Effector memory CD8-positive, alpha-beta T cell (primary cell): ENCODE measurements around the gene MYO1F.

Source experiments
- ATAC-seq: fragments of 150-1000 bp; cut with Tn5 transposase; replicated peaks from 2 replicates; pipeline ENCODE4 v1.10.0; 2021; ENCODE audit warnings: mild to moderate bottlenecking, moderate library complexity
- DNase-seq, 3 experiments: peaks; one replicate each; pipeline ENCODE4 v3.0.0; 2021
- H3K27ac Mint-ChIP-seq, 2 donors: one replicate each; pipeline ENCODE4 v1.8.0; 2022; ENCODE audit warnings: mild to moderate bottlenecking in 2 of 2, mixed read lengths in 2 of 2, moderate library complexity in 2 of 2
- H3K27me3 Mint-ChIP-seq, 2 donors: one replicate each; pipeline ENCODE4 v1.8.0; 2022; ENCODE audit warnings: mixed read lengths in 2 of 2
- H3K36me3 Mint-ChIP-seq: one replicate; pipeline ENCODE4 v1.8.0; 2022; ENCODE audit warnings: mild to moderate bottlenecking, moderate library complexity, mixed read lengths; ENCODE audit not compliant: insufficient read depth
- H3K4me1 Mint-ChIP-seq, 2 donors: one replicate each; pipeline ENCODE4 v1.8.0; 2022; ENCODE audit warnings: low read depth in 2 of 2, mixed read lengths in 2 of 2
- H3K4me3 Mint-ChIP-seq, 2 donors: one replicate each; pipeline ENCODE4 v1.8.0; 2022; ENCODE audit warnings: mild to moderate bottlenecking in 2 of 2, mixed read lengths in 2 of 2, moderate library complexity in 2 of 2
- H3K9me3 Mint-ChIP-seq, 2 donors: one replicate each; pipeline ENCODE4 v1.8.0; 2022; ENCODE audit warnings: mixed read lengths in 2 of 2

MYO1F gene

DNA sequence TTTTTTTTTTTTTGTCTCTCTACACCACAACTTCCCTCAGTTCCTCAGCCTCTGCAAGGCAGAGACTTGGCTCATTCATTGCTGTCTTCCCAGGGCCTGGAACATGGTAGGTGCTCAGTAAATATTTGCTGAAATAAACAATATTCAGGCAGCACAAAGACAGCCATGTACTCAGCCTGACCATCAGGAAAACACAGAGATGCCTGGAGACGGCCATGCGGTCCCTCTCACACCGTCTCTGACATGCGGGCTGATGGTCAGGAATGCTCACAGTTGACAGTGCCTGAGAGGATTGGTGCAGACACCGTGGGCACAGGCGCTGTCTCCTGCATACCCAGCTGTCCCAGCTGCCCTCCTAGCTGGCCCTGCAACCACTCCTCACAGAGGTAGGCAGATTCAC is 75.7 kb downstream of the MYO1F start:
- no peak for DNase-seq
- Mint-ChIP-seq H3K4me1 (peaks cover 10 to 22% of the 10 kb centered on the region in 2 donors), H3K4me3 (peak overlapping the region in 1 of 2 donors; percentile 58), H3K27me3 (no peaks in the 10 kb centered on the region), H3K9me3 (no peaks in the 10 kb centered on the region), H3K27ac (peak overlapping the region in 1 of 2 donors; percentile 32), H3K36me3 (peaks cover 15% of the 10 kb centered on the region)
- ATAC-seq = no peak

- DNase-seq (no peak), ATAC-seq (no peak)
- Mint-ChIP-seq H3K4me3 (no peak overlapping the region), H3K27me3 (no peaks in the 10 kb centered on the region), H3K27ac (peak overlapping the region in 1 of 2 donors; percentile 57), H3K36me3 (peaks cover 11% of the 10 kb centered on the region), H3K9me3 (no peaks in the 10 kb centered on the region), H3K4me1 (peaks cover 2 to 14% of the 10 kb centered on the region in 2 donors)
Measured at GRCh38 chr19:8500158-8500557, 77.1 kb downstream of the MYO1F start.

DNA sequence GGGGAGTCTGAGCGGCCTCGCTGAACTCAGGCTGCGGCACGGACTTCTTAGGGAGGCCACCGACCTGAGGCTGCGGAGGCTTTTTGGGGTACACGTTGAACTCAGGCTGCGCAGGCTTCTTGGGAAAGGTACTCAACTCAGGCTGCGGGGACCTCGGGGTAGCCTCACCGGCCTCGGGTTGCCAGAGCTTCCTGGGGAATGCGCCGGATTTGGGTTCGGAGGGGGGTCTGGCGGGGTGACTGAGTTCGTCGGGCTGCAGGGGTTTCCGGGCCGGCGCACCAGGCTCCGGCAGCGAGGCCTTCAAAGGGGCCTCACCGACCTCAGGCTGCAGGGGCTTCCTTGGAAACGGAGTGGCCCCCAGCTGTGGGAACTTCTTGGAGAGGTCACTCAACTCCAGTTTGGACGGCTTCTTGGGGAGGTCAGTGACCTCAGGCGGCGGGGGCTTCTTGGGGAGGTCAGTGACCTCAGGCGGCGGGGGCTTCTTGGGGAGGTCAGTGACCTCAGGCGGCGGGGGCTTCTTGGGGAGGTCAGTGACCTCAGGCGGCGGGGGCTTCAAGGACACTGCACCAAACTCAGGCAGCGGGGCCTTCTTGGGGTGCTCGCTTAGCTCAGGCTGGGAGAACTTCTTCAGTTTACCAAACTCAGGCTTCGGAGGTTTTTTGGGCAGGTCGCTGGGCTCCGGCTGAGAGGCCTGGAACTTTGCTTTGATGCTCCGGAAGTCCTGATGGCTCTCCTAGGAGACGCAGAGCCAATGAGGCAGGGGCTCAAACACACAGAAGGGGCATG is 78.0 kb downstream of the MYO1F start:
- peaks cover 8% of the 10 kb centered on the region for H3K36me3 Mint-ChIP-seq
- no peaks in the 10 kb centered on the region for H3K9me3 Mint-ChIP-seq
- no peak overlapping the region for H3K4me3 Mint-ChIP-seq
- no peaks in the 10 kb centered on the region for H3K27me3 Mint-ChIP-seq
- H3K27ac Mint-ChIP-seq = no peak overlapping the region
- H3K4me1 Mint-ChIP-seq = peaks cover 0 to 12% of the 10 kb centered on the region in 2 donors
- ATAC-seq = no peak
- DNase-seq = no peak

- ATAC-seq (no peak), DNase-seq (no peak)
- H3K4me3 Mint-ChIP-seq = no peak overlapping the region
- no peaks in the 10 kb centered on the region for H3K9me3 Mint-ChIP-seq
- H3K36me3 Mint-ChIP-seq = peaks cover 8% of the 10 kb centered on the region
- H3K27ac Mint-ChIP-seq = no peak overlapping the region
- peaks cover 0 to 8% of the 10 kb centered on the region in 2 donors for H3K4me1 Mint-ChIP-seq
- no peaks in the 10 kb centered on the region for H3K27me3 Mint-ChIP-seq
Measured at GRCh38 chr19:8498295-8498694, 78.9 kb downstream of the MYO1F start.

- Mint-ChIP-seq H3K27ac (peak overlapping the region in 1 of 2 donors; percentile 77), H3K9me3 (no peaks in the 10 kb centered on the region), H3K4me1 (no peaks in the 10 kb centered on the region), H3K36me3 (peaks cover 27% of the 10 kb centered on the region), H3K27me3 (no peaks in the 10 kb centered on the region), H3K4me3 (no peak overlapping the region)
- DNase-seq = no peak
- peak; percentile 33 for ATAC-seq
Measured at GRCh38 chr19:8494158-8494557, 83.1 kb downstream of the MYO1F start.

DNA sequence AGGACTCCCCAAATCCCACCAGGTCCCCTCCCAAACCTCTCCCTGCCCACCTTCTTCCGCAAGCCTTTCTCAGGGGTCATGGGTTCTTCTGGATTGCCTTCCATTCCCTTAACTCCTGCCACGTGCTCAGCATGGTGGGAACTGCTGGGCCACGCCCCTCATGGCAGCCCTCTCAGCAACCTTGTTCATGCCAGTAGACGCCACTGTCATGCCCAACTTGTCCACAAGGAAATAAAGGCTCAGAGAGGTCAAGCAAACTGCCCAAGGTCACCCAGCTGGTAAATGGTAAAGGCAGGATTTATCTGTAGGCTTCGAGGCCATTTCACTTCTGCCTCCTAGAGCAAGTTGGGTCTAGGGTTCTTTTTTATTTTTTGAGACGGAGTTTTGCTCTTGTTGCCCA is 85.7 kb downstream of the MYO1F start:
- H3K27ac Mint-ChIP-seq = no peak overlapping the region
- H3K27me3 Mint-ChIP-seq = no peaks in the 10 kb centered on the region
- H3K4me1 Mint-ChIP-seq = peaks cover 16 to 22% of the 10 kb centered on the region in 2 donors
- peaks cover 53% of the 10 kb centered on the region for H3K36me3 Mint-ChIP-seq
- DNase-seq (no peak), ATAC-seq (no peak)
- H3K4me3 Mint-ChIP-seq = no peak overlapping the region
- no peaks in the 10 kb centered on the region for H3K9me3 Mint-ChIP-seq

DNA sequence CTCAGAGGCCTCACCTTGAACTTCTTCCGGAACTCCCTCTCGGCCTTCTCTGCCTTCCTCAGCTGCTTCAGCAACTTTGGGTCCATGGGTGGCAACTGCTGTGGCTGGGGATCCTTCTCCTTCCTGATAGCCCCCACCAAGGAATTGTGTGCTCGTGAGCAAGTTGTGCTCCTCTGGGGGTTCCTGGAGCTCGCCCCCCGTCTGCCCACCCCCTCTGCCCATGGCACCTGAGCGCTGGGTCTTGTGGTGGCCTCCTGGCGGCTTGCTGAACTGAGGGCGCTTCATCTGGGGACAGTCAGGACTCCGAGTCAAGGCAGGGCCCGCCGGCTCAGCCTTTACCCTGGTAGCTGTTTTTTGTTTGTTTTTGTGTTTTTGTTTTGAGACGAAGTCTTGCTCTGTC is 86.4 kb downstream of the MYO1F start:
- no peak for DNase-seq
- Mint-ChIP-seq H3K4me1 (peaks cover 22 to 26% of the 10 kb centered on the region in 2 donors), H3K9me3 (no peaks in the 10 kb centered on the region), H3K27ac (peak overlapping the region; percentile 48 to 86), H3K27me3 (no peaks in the 10 kb centered on the region), H3K36me3 (peaks cover 60% of the 10 kb centered on the region), H3K4me3 (no peak overlapping the region)
- ATAC-seq = no peak

- peaks cover 23 to 26% of the 10 kb centered on the region in 2 donors for H3K4me1 Mint-ChIP-seq
- H3K9me3 Mint-ChIP-seq = no peaks in the 10 kb centered on the region
- H3K27ac Mint-ChIP-seq = peak overlapping the region; percentile 48 to 86
- H3K4me3 Mint-ChIP-seq = no peak overlapping the region
- peaks cover 65% of the 10 kb centered on the region for H3K36me3 Mint-ChIP-seq
- DNase-seq = no peak
- no peak for ATAC-seq
- no peaks in the 10 kb centered on the region for H3K27me3 Mint-ChIP-seq
Measured at GRCh38 chr19:8490395-8490760, 86.9 kb downstream of the MYO1F start.

DNA sequence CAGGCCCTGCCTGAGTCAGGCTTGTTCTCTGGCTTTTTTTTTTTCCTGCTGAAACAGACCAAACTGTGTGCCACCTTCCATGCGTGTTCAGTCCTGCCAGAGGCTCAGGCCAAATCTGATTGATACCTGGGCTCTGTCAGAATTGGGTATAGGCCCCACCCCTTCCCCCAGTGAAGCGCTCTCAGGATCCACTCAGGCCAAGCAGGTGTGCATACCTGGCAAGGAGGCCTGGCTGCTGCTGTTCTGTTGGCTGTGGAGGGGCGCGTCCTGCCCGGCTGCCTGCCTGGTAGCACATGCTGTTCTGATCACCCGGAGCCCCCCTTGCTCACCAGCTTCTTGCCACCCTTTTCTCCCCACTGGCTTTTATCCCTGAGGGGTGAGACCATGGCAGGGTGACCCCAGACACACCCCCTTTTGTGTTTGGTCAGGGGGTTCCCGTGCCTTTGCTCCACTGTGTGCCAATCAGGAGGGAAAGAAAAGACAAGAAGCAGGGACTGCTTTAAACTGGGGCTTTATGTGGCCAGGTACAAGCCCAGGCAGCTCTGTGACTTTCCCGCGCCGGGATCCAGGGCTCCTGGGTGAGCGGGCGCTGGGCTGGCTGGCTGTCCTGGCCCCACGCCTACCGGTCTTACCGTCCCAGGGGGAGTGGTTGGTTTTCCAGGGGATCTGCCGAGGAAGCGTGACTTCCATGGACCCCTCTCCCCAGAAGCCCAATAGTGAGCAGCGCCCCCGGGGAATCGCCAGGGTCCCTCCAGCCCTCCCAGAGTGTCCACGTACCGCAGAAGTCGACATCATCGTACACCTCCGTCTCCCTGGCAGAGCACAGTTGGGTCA is 87.5 kb downstream of the MYO1F start:
- Mint-ChIP-seq H3K36me3 (peaks cover 71% of the 10 kb centered on the region), H3K27me3 (no peaks in the 10 kb centered on the region)

DNA sequence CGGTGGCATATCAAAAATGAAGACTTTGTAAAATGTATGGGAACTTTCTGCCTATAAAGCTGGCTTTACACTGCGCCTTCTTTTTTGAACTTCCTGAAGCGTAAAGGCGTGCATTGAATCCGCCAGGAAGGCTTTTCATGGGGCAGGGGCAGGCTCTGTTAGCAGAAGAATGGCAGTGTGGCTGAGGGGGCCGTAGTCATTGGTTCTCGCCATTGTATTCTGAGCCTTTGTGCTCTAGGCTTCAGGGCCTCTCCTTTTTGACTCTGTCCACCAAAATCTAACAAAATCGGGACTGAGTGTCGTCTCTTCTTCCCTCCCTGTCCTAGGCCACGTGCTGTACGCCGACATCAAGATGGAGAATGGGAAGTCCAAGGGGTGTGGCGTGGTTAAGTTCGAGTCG is 88.9 kb downstream of the MYO1F start:
- H3K27me3 Mint-ChIP-seq = no peaks in the 10 kb centered on the region
- H3K9me3 Mint-ChIP-seq = no peaks in the 10 kb centered on the region
- H3K4me3 Mint-ChIP-seq = peak overlapping the region; percentile 62 to 69
- peaks cover 23 to 26% of the 10 kb centered on the region in 2 donors for H3K4me1 Mint-ChIP-seq
- ATAC-seq = no peak
- peak overlapping the region; percentile 88 to 93 for H3K27ac Mint-ChIP-seq
- peaks cover 83% of the 10 kb centered on the region for H3K36me3 Mint-ChIP-seq
- DNase-seq = no peak

More for the DNA sequence above, 87.5 kb downstream of the MYO1F start:
- DNase-seq = no peak
- ATAC-seq = no peak
- H3K27ac Mint-ChIP-seq = peak overlapping the region in 1 of 2 donors; percentile 86
- no peaks in the 10 kb centered on the region for H3K9me3 Mint-ChIP-seq
- peaks cover 23 to 26% of the 10 kb centered on the region in 2 donors for H3K4me1 Mint-ChIP-seq
- no peak overlapping the region for H3K4me3 Mint-ChIP-seq

DNA sequence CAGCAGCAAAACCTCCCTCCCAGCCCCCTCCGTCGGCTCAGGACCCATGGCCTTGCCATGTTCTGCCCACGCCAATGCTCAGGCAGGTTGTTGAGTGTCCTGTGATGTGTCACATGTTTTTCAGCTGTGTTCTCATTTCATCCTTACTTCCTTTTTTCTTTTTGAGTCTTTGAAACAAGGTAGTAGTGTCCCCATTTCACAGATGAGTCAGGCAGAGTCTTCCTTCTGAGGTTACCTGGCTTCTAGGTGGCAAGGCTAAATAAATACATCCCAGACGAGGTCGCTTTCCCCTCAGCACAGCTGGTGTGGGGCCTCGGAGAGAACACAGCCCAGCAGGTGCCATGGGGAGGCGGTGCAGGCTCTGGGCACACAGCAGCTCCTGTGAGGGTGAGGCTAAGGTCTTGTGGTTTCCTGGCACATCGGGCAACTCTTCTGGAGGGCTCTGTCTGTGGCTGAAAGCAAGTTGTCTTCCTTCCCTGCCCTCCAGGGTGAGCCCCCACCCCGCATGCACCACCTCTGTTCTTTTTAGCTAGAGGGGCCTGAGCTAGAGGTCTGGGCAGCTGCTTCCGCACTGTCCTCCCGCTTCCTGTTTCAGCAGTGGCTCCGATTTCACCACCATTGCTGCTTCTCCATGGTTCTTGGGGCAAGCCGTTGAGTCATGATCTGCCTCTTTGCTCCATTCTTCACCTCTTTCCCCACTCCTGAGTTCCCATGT is 89.9 kb downstream of the MYO1F start:
- peak; percentile 43 to 64 (median 63) for DNase-seq
- Mint-ChIP-seq H3K4me1 (peaks cover 28 to 35% of the 10 kb centered on the region in 2 donors), H3K36me3 (peaks cover 92% of the 10 kb centered on the region), H3K27ac (peak overlapping the region; percentile 88 to 93), H3K27me3 (no peaks in the 10 kb centered on the region), H3K9me3 (no peaks in the 10 kb centered on the region), H3K4me3 (peak overlapping the region; percentile 62 to 69)
- peak; percentile 91 for ATAC-seq

GRCh38 chr19:8486661-8487136 is 90.5 kb downstream of the MYO1F start:
- ATAC-seq (no peak), DNase-seq (no peak)
- H3K4me1 Mint-ChIP-seq = peaks cover 31 to 41% of the 10 kb centered on the region in 2 donors
- H3K27me3 Mint-ChIP-seq = no peaks in the 10 kb centered on the region
- peaks cover 94% of the 10 kb centered on the region for H3K36me3 Mint-ChIP-seq
- no peaks in the 10 kb centered on the region for H3K9me3 Mint-ChIP-seq
- H3K27ac Mint-ChIP-seq = peak overlapping the region; percentile 88 to 93
- H3K4me3 Mint-ChIP-seq = peak overlapping the region; percentile 62 to 69
